Ishikawa (cell line): ENCODE measurements around the gene NGF.

Source experiments
- CEBPB ChIP-seq: IDR thresholded peaks from 2 replicates; pipeline ENCODE4 v1.6.1; 2012
- CREB1 ChIP-seq: IDR thresholded peaks from 2 replicates; pipeline ENCODE4 v1.6.1; 2012; ENCODE audit warnings: low read depth
- EGR1 ChIP-seq: IDR thresholded peaks from 2 replicates; pipeline ENCODE4 v1.6.1; 2012
- EP300 ChIP-seq: IDR thresholded peaks from 2 replicates; pipeline ENCODE4 v1.6.1; 2012; ENCODE audit warnings: borderline replicate concordance
- FOXM1 ChIP-seq: IDR thresholded peaks from 2 replicates; pipeline ENCODE4 v1.6.1; 2012; ENCODE audit warnings: low read depth, borderline replicate concordance
- MAX ChIP-seq: IDR thresholded peaks from 2 replicates; pipeline ENCODE4 v1.6.1; 2012
- NFIC ChIP-seq: IDR thresholded peaks from 2 replicates; pipeline ENCODE4 v1.6.1; 2012
- RAD21 ChIP-seq: IDR thresholded peaks from 2 replicates; pipeline ENCODE4 v1.6.1; 2012; ENCODE audit warnings: low read depth
- TAF1 ChIP-seq: IDR thresholded peaks from 2 replicates; pipeline ENCODE4 v1.6.1; 2012; ENCODE audit warnings: low read depth, mild to moderate bottlenecking
- TCF12 ChIP-seq: IDR thresholded peaks from 2 replicates; pipeline ENCODE4 v1.6.1; 2012; ENCODE audit warnings: low read depth
- TEAD4 ChIP-seq: IDR thresholded peaks from 2 replicates; pipeline ENCODE4 v1.6.1; 2012
- YY1 ChIP-seq: IDR thresholded peaks from 2 replicates; pipeline ENCODE4 v1.6.1; 2012; ENCODE audit warnings: low read depth
- ZBTB7A ChIP-seq: IDR thresholded peaks from 2 replicates; pipeline ENCODE4 v1.6.1; 2012; ENCODE audit warnings: low read depth
- TF ChIP-seq, protein P1 (sequence below): IDR thresholded peaks from 2 replicates; pipeline ENCODE4 v1.6.1; 2012
- TF ChIP-seq, protein P2 (sequence below): IDR thresholded peaks from 2 replicates; pipeline ENCODE4 v1.6.1; 2012; ENCODE audit warnings: low read depth, mild to moderate bottlenecking

The NGF gene

GRCh38 chr1:115311474-115311989 lies 26.5 kb downstream of the NGF start:
- TF ChIP-seq MAX (no peak), YY1 (no peak), TEAD4 (no peak), RAD21 (no peak), TAF1 (no peak), EP300 (no peak), NFIC (no peak), FOXM1 (no peak), ZBTB7A (no peak), CEBPB (no peak), TCF12 (no peak)
- TF ChIP-seq, protein P1, sequence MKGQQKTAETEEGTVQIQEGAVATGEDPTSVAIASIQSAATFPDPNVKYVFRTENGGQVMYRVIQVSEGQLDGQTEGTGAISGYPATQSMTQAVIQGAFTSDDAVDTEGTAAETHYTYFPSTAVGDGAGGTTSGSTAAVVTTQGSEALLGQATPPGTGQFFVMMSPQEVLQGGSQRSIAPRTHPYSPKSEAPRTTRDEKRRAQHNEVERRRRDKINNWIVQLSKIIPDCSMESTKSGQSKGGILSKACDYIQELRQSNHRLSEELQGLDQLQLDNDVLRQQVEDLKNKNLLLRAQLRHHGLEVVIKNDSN = no peak

GRCh38 chr1:115310581-115311473 lies 27.2 kb downstream of the NGF start:
- TF ChIP-seq FOXM1 (no peak), EGR1 (no peak), EP300 (no peak), CEBPB (no peak), NFIC (no peak), ZBTB7A (no peak), TCF12 (no peak), TAF1 (no peak), YY1 (no peak), RAD21 (no peak), MAX (no peak)
- TF ChIP-seq, protein P2, sequence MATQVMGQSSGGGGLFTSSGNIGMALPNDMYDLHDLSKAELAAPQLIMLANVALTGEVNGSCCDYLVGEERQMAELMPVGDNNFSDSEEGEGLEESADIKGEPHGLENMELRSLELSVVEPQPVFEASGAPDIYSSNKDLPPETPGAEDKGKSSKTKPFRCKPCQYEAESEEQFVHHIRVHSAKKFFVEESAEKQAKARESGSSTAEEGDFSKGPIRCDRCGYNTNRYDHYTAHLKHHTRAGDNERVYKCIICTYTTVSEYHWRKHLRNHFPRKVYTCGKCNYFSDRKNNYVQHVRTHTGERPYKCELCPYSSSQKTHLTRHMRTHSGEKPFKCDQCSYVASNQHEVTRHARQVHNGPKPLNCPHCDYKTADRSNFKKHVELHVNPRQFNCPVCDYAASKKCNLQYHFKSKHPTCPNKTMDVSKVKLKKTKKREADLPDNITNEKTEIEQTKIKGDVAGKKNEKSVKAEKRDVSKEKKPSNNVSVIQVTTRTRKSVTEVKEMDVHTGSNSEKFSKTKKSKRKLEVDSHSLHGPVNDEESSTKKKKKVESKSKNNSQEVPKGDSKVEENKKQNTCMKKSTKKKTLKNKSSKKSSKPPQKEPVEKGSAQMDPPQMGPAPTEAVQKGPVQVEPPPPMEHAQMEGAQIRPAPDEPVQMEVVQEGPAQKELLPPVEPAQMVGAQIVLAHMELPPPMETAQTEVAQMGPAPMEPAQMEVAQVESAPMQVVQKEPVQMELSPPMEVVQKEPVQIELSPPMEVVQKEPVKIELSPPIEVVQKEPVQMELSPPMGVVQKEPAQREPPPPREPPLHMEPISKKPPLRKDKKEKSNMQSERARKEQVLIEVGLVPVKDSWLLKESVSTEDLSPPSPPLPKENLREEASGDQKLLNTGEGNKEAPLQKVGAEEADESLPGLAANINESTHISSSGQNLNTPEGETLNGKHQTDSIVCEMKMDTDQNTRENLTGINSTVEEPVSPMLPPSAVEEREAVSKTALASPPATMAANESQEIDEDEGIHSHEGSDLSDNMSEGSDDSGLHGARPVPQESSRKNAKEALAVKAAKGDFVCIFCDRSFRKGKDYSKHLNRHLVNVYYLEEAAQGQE = no peak
- TF ChIP-seq, protein P1 = no peak

- TF ChIP-seq, protein P1 = no peak
- TF ChIP-seq CEBPB (no peak), MAX (no peak), TEAD4 (no peak), TCF12 (no peak), YY1 (no peak), CREB1 (no peak), TAF1 (no peak), EGR1 (no peak), FOXM1 (no peak), EP300 (no peak), ZBTB7A (no peak), RAD21 (no peak), NFIC (no peak)
- TF ChIP-seq, protein P2 = no peak
Measured at GRCh38 chr1:115308969-115309368, 29.1 kb downstream of the NGF start.

DNA sequence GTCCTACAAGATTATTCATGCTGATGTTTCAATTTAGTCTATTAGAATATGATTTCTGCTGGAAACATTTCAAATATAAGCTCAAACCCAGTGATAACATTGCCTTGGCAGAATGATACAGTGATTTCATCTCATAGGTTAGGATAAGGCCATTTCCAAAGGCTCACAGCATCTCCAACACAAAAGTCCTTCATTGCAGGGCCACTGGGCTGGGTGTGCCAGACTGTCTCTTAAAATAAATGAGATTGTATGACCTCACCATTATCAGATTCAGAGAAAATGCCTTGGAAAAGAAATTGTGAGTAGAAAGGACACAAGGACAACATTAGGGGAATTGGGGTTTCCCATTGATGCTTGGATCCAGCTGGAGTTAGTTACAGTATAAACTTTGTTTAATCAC lies 30.4 kb downstream of the NGF start:
- TF ChIP-seq EP300 (no peak), ZBTB7A (no peak), CEBPB (no peak), TEAD4 (no peak), EGR1 (no peak), MAX (no peak)
- TF ChIP-seq, protein P1 = no peak

GRCh38 chr1:115306146-115306545 lies 31.9 kb downstream of the NGF start:
- TF ChIP-seq YY1 (no peak), ZBTB7A (no peak), TCF12 (no peak), NFIC (no peak), RAD21 (no peak)
